Activated naive CD4-positive, alpha-beta T cell treated with anti-CD3 and anti-CD28 coated beads, Interleukin-2, amount 10 ng/mL, durations not matched to agents 7 days and 5 days (primary cell): Measurements from ENCODE around the gene PDZD11.
"Not testable (repeated sequence)": the region's sequence is repeated elsewhere in the genome, so short reads cannot be mapped to it uniquely, and the experiment has no call there.

Experiments
- CTCF ChIA-PET: fragments of 350-600 bp; sonication (Branson Sonifier 250); formaldehyde crosslinking; loops from one replicate; lab custom pipeline; 2021; ENCODE audit warnings: antibody characterized with exemption; lab: Charles Lee
- DNase-seq: peaks from one replicate; pipeline ENCODE4 v3.0.0-alpha.2; 2020
- H3K27ac Mint-ChIP-seq: one replicate; pipeline ENCODE4 v1.8.0; 2021; ENCODE audit warnings: mild to moderate bottlenecking, moderate library complexity, mixed read lengths
- H3K27me3 Mint-ChIP-seq: one replicate; pipeline ENCODE4 v1.8.0; 2021; ENCODE audit warnings: mild to moderate bottlenecking, mixed read lengths
- H3K36me3 Mint-ChIP-seq: one replicate; pipeline ENCODE4 v1.8.0; 2021; ENCODE audit warnings: mixed read lengths
- H3K4me1 Mint-ChIP-seq: one replicate; pipeline ENCODE4 v1.8.0; 2021; ENCODE audit warnings: mixed read lengths
- H3K4me3 Mint-ChIP-seq: one replicate; pipeline ENCODE4 v1.8.0; 2021; ENCODE audit warnings: mild to moderate bottlenecking, moderate library complexity, mixed read lengths
- H3K9me3 Mint-ChIP-seq: one replicate; pipeline ENCODE4 v1.8.0; 2021; ENCODE audit warnings: mixed read lengths

Gene PDZD11

DNA sequence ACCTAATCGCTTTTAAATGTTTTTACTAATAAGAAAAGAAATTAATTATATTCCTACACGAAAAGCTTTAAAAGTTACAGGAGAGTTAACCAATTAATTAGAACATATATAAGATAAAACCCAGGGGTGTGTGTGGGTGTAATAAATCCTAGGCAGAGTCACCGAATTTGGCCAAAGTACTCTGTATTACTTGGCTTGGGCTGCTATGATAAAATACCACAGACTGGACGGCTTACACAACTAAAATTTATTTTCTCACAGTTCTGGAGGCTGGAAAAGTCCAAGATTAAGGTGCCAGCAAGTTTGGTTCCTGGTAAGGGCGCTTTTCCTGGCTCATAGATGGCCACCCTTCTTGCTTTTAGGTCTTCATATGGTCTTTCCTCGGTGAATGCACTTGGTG is 44.8 kb downstream of the PDZD11 start:
- no peak for DNase-seq
- no peak overlapping the region for H3K27ac Mint-ChIP-seq
- CTCF ChIA-PET: no interaction called here
- H3K36me3 Mint-ChIP-seq: no peaks in the 10 kb centered on the region
- no peak overlapping the region for H3K4me3 Mint-ChIP-seq
- H3K9me3 Mint-ChIP-seq: no peaks in the 10 kb centered on the region
- no peaks in the 10 kb centered on the region for H3K4me1 Mint-ChIP-seq
- no peaks in the 10 kb centered on the region for H3K27me3 Mint-ChIP-seq

DNA sequence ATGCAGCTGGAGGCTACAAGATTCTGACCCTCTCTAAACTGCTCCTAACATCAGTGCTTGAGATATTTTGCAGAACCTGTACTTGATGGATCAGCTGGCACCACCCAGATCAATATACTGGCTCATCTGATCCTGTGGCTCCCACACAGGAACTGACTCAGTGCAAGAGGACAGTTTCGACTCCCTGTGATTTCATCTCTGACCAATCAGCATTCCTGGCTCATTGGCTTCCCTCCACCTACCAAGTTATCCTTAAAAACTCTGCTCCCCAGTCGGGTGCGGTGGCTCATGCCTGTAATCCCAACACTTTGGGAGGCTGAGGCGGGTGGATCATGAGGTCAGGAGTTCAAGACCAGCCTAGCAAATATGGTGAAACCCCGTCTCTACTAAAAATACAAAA is 46.1 kb downstream of the PDZD11 start:
- H3K36me3 Mint-ChIP-seq, H3K4me1 Mint-ChIP-seq, H3K27me3 Mint-ChIP-seq, H3K4me3 Mint-ChIP-seq, DNase-seq, H3K27ac Mint-ChIP-seq, H3K9me3 Mint-ChIP-seq, CTCF ChIA-PET: not testable (repeated sequence)

DNA sequence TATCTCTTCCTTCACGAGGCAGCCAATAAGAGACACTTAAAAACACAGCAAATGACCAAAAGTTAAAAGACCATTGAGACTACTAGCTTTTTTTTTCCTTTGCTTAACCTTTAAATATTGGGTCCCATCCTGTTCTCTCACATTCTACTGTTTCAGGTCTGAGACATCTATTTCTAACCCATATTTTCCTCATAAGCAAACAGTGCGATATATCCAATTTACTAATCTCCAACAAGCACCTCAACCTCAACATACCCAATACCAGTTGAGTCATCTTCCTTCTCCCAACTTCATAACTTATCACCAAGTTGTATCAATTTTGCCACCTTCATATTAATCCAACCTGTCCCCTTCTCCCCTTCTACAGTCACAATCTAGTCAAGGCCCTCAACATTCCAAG is 48.2 kb downstream of the PDZD11 start:
- Mint-ChIP-seq H3K36me3 (no peaks in the 10 kb centered on the region), H3K27ac (peak overlapping the region; percentile 5), H3K4me1 (no peaks in the 10 kb centered on the region), H3K27me3 (no peaks in the 10 kb centered on the region), H3K9me3 (no peaks in the 10 kb centered on the region), H3K4me3 (no peak overlapping the region)
- CTCF ChIA-PET: no interaction called here
- DNase-seq: no peak

DNA sequence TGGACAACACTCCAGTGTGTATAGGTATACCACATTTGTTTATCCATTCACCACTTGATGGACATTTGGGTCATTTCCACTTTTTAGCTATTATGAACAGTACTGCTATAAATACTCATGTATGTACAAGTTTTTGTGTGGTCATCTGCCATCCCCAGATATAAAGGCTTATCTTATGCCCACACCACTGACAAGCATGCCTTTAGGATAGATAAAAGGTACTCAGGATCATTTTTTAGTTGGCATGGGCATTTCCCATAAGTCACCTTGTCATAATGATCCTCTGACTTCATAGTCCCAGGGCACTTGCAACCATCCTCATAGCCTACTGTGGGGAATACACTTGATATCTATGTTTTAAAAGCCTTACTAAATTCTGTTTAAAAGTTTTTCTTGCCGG is 49.0 kb downstream of the PDZD11 start:
- no peak overlapping the region for H3K4me3 Mint-ChIP-seq
- H3K36me3 Mint-ChIP-seq: no peaks in the 10 kb centered on the region
- no peak for DNase-seq
- no peak overlapping the region for H3K27ac Mint-ChIP-seq
- H3K9me3 Mint-ChIP-seq: no peaks in the 10 kb centered on the region
- H3K4me1 Mint-ChIP-seq: no peaks in the 10 kb centered on the region
- CTCF ChIA-PET: no interaction called here
- no peaks in the 10 kb centered on the region for H3K27me3 Mint-ChIP-seq
